H7 (cell line): ENCODE data around the gene KCNS3. TPM values are rescaled to one million over a fixed set of nuclear protein-coding genes. Genes with fewer than 3 reads are reported as not detected.

Source experiments
- DNase-seq: peaks from one replicate; pipeline ENCODE4 v3.0.0; 2012
- H3K27me3 ChIP-seq: 2 replicates; pipeline ENCODE4 v1.6.0; 2011; ENCODE audit warnings: mild to moderate bottlenecking, low read length; ENCODE audit not compliant: control insufficient read depth, insufficient read depth
- H3K36me3 ChIP-seq: replicated peaks from 2 replicates; pipeline ENCODE4 v1.5.1; 2011; ENCODE audit warnings: low read length; ENCODE audit not compliant: control insufficient read depth, insufficient read depth
- H3K4me3 ChIP-seq: 2 replicates; pipeline ENCODE4 v1.5.1; 2011; ENCODE audit warnings: low read depth, mild to moderate bottlenecking, control low read depth, low read length, moderate library complexity; ENCODE audit not compliant: insufficient read depth
- total RNA-seq: library from RNA; depleted of rRNA; stranded (reverse); fragments of >200 nt; shearing (Covaris generic); gene quantifications from 2 replicates; pipeline ENCODE4 v1.2.3, GENCODE V29; 2014; rRNA removed

Gene KCNS3
- total RNA-seq, 1 experiment from 2014 or later = 26.2 TPM

GRCh38 chr2:17975401-17975800 is 96.9 kb downstream of the KCNS3 start:
- Histone ChIP-seq H3K27me3 (no peaks in the 10 kb centered on the region), H3K4me3 (no peak overlapping the region), H3K36me3 (no peaks in the 10 kb centered on the region)
- DNase-seq = no peak

GRCh38 chr2:17976871-17977746 is 98.6 kb downstream of the KCNS3 start:
- Histone ChIP-seq H3K4me3 (no peak overlapping the region), H3K36me3 (no peaks in the 10 kb centered on the region), H3K27me3 (no peaks in the 10 kb centered on the region)
- DNase-seq = no peak

- Histone ChIP-seq H3K36me3 (no peaks in the 10 kb centered on the region), H3K27me3 (no peaks in the 10 kb centered on the region), H3K4me3 (no peak overlapping the region)
- no peak for DNase-seq
Observed at GRCh38 chr2:17979707-17980106, 101.2 kb downstream of the KCNS3 start.

- Histone ChIP-seq H3K27me3 (no peaks in the 10 kb centered on the region), H3K36me3 (no peaks in the 10 kb centered on the region)
- DNase-seq = no peak
Observed at GRCh38 chr2:17981936-17982335, 103.5 kb downstream of the KCNS3 start.

More at GRCh38 chr2:17981936-17982335, 103.5 kb downstream of the KCNS3 start:
- no peak overlapping the region for H3K4me3 ChIP-seq

Other genes starting within 250 kb of the KCNS3 start
- 24.5 and 37.7 TPM in 2 replicates for gene SMC6, start 124.9 kb upstream of the KCNS3 start, total RNA-seq
- 8.3 and 11.3 TPM in 2 replicates for gene GEN1, start 124.5 kb upstream of the KCNS3 start, total RNA-seq
- gene MSGN1, start 62.2 kb upstream of the KCNS3 start, total RNA-seq = not detected in 2 replicates